ENCODE measurements around the gene ALOX15.

DNA sequence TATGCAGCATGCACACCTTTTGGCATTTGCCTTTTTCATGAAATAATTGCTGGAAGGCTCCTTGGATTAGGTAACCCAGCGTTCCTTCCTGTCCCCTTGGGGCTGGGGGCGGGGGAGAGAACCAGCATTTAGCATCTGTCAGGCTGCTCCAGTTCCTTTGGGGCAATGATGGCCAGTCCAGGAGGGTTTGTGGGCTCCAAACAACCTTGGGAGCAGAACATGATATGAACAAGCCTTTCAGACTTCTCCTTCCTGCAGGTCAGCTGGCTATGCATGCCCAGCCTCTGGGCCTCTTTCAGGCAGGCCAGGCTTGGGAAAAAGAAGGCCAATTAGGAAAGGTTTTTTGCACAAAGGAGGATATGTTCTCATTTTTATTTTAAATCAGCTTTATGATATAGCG, 58.3 kb downstream of the ALOX15 start:
- TF ChIP-seq CTCF (IDR thresholded peaks at IDR 0.05) (no peak), POLR2A (IDR thresholded peaks at IDR 0.05) (no peak), POLR2AphosphoS5 (IDR thresholded peaks at IDR 0.05) (no peak), EP300 (IDR thresholded peaks at IDR 0.05) (no peak)

Measured in gastroesophageal sphincter (tissue), 3 donors.